K562 (cell line): ENCODE measurements around the gene DGKZ. TPM values are rescaled to one million over a fixed set of nuclear protein-coding genes. Genes with fewer than 3 reads are reported as not detected.

Source experiments
- BDP1 ChIP-seq: IDR thresholded peaks from 3 replicates; pipeline ENCODE4 v1.6.1; 2011; ENCODE audit not compliant: insufficient read length, insufficient read depth
- CCAR2 ChIP-seq: fragments of 200-400 bp; formaldehyde crosslinking; IDR thresholded peaks from 2 replicates; pipeline ENCODE4 v1.6.1; 2017; ENCODE audit warnings: mild to moderate bottlenecking, low read depth, low read length
- CHAMP1 ChIP-seq: fragments of 450-650 bp; IDR thresholded peaks from 2 replicates; pipeline ENCODE4 v1.6.1; 2016; ENCODE audit warnings: mild to moderate bottlenecking
- COPS2 ChIP-seq: fragments of 450-650 bp; conservative IDR thresholded peaks from 2 replicates; pipeline ENCODE4 v1.6.1; 2016; ENCODE audit warnings: mild to moderate bottlenecking, moderate library complexity
- CTBP1 ChIP-seq: fragments of 450-650 bp; IDR thresholded peaks from 2 replicates; pipeline ENCODE4 v1.6.1; 2016; ENCODE audit warnings: borderline replicate concordance
- ELF2 ChIP-seq: fragments of 250-450 bp; sonication (Bioruptor Pico); IDR thresholded peaks from 2 replicates; pipeline ENCODE4 v1.5.0; 2021; ENCODE audit warnings: mild to moderate bottlenecking
- ETV1 ChIP-seq: fragments of 450-650 bp; conservative IDR thresholded peaks from 2 replicates; pipeline ENCODE4 v1.6.1; 2016; ENCODE audit warnings: missing genetic modification characterization, control low read depth, low read depth, missing compliant biosample characterization
- HLTF ChIP-seq: fragments of 450-650 bp; IDR thresholded peaks from 2 replicates; pipeline ENCODE4 v1.6.1; 2016
- JUND ChIP-seq, 2 experiments: IDR thresholded peaks; 2 replicates in 1 of 2; 3 replicates in 1 of 2; pipeline ENCODE4 v1.6.1; 2011; ENCODE audit warnings: borderline replicate concordance in 2 of 2, low read depth in 2 of 2, low read length in 2 of 2, improper control_type of control experiment in 1 of 2, missing biosample characterization in 1 of 2, missing genetic modification characterization in 1 of 2, missing genetic modification reagents in 1 of 2
- MBD2 ChIP-seq: sonication (generic); IDR thresholded peaks from 2 replicates; pipeline ENCODE4 v1.6.1; 2016; ENCODE audit warnings: low read depth, borderline replicate concordance
- NCOA1 ChIP-seq: fragments of 450-650 bp; IDR thresholded peaks from 2 replicates; pipeline ENCODE4 v1.6.1; 2016; ENCODE audit warnings: low read depth
- PHB2 ChIP-seq: fragments of 450-650 bp; IDR thresholded peaks from 2 replicates; pipeline ENCODE4 v1.6.1; 2017; ENCODE audit warnings: low read depth
- PRMT5 ChIP-seq: sonication (generic); formaldehyde crosslinking; IDR thresholded peaks from 2 replicates; pipeline ENCODE4 v1.5.0; 2020; ENCODE audit warnings: missing genetic modification reagents
- PTRF ChIP-seq: fragments of 450-650 bp; IDR thresholded peaks from 2 replicates; pipeline ENCODE4 v1.6.1; 2016; ENCODE audit warnings: mild to moderate bottlenecking, missing genetic modification characterization, missing compliant biosample characterization
- SMAD3 ChIP-seq: fragments of 450-650 bp; formaldehyde crosslinking; conservative IDR thresholded peaks from 2 replicates; pipeline ENCODE4 v1.4.0; 2020; ENCODE audit warnings: mild to moderate bottlenecking
- SNRNP70 ChIP-seq: fragments of 200-400 bp; formaldehyde crosslinking; optimal IDR thresholded peaks from 2 replicates; pipeline ENCODE3; 2017; ENCODE audit warnings: low read depth, low read length
- SUPT5H ChIP-seq: fragments of 450-650 bp; IDR thresholded peaks from 2 replicates; pipeline ENCODE4 v1.6.1; 2016
- TOE1 ChIP-seq, 2 experiments: fragments of 450-650 bp in 1 of 2; sonication (generic) in 1 of 2; formaldehyde crosslinking in 1 of 2; IDR thresholded peaks; 2 replicates each; pipeline versions ENCODE4 v1.7.1 to v1.8.0; 2016 to 2022; ENCODE audit warnings: borderline replicate concordance in 2 of 2, mild to moderate bottlenecking in 2 of 2, antibody characterized with exemption in 1 of 2, inconsistent platforms in 1 of 2, low read depth in 1 of 2, missing genetic modification reagents in 1 of 2, moderate library complexity in 1 of 2
- USF1 ChIP-seq: sonication (generic); formaldehyde crosslinking; IDR thresholded peaks from 2 replicates; pipeline ENCODE4 v1.9.0; 2022; ENCODE audit warnings: mild to moderate bottlenecking, missing genetic modification reagents
- YBX1 ChIP-seq: fragments of 450-650 bp; IDR thresholded peaks from 2 replicates; pipeline ENCODE4 v1.7.1; 2016; ENCODE audit warnings: mild to moderate bottlenecking
- ZBTB26 ChIP-seq: fragments of 450-650 bp; formaldehyde crosslinking; IDR thresholded peaks from 2 replicates; pipeline ENCODE4 v1.4.0; 2022; ENCODE audit warnings: missing genetic modification characterization
- ZEB2 ChIP-seq: fragments of 450-650 bp; IDR thresholded peaks from 2 replicates; pipeline ENCODE4 v1.6.1; 2016
- ZNF695 ChIP-seq: fragments of 450-650 bp; formaldehyde crosslinking; IDR thresholded peaks from 2 replicates; pipeline ENCODE4 v1.4.0; 2020; ENCODE audit warnings: mild to moderate bottlenecking, moderate library complexity
- polyA plus RNA-seq, 8 experiments: library from polyadenylated mRNA; depleted of rRNA in 4 of 8; stranded (reverse) in 5 of 8; unstranded in 3 of 8; fragments of >200 nt; fragmentation: Nextera tagmentation in 2 of 8; fragmentation: Illumina TruSeq in 1 of 8; extraction: Ambion mirVana in 2 of 8; extraction: Trizol in 1 of 8; gene quantifications; 2 replicates each; pipeline versions ENCODE4 v1.2.1 to v1.2.3, GENCODE V29; 2011 to 2014; ENCODE audit warnings: inconsistent platforms in 1 of 8, missing spikeins in 1 of 8
- total RNA-seq, 7 experiments: library from RNA; depleted of rRNA in 6 of 7; stranded (reverse); fragments of >200 nt in 6 of 7; fragmentation: Illumina TruSeq in 2 of 7; extraction: Trizol in 2 of 7; gene quantifications; 2 replicates each; pipeline versions ENCODE4 v1.2.1 to v1.2.3, GENCODE V29; 2011 to 2021; ENCODE audit warnings: low replicate concordance in 1 of 7

Gene DGKZ
- total and polyA plus RNA-seq, 9 of the 15 experiments (the other 6 are each of a cell fraction or from before 2014, with no cell fraction given): 0.51 to 100 (median 44.2) TPM

GRCh38 chr11:46352063-46352841, 5.0 kb downstream of the DGKZ start (continued):
- no peak for TF ChIP-seq BDP1
- no peak for TF ChIP-seq COPS2
- TF ChIP-seq MBD2: no peak
- TF ChIP-seq ZNF695: no peak
- no peak for TF ChIP-seq ETV1 (tag)
- no peak for TF ChIP-seq CHAMP1
- no peak for TF ChIP-seq HLTF
- TF ChIP-seq SUPT5H: no peak
- no peak for TF ChIP-seq ZBTB26 (CRISPR knock-in tag)
- no peak for TF ChIP-seq CCAR2
- TF ChIP-seq SNRNP70: no peak
- TF ChIP-seq PHB2: no peak
- no peak for TF ChIP-seq YBX1
- no peak for TF ChIP-seq PTRF
- TF ChIP-seq NCOA1: no peak
- peak; percentile 62; the same call in 1 of the 2 replicates for TF ChIP-seq CTBP1
- no peak for TF ChIP-seq SMAD3 (CRISPR knock-in tag)
- TF ChIP-seq PRMT5: no peak
- peak; percentile 50; the same call in 1 of the 2 replicates for TF ChIP-seq JUND (IDR thresholded peaks at IDR 0.05; ENCODE audit: borderline replicate concordance, low read depth, low read length)
- no peak; the same call in 2 of the 3 replicates for TF ChIP-seq JUND (tag; IDR thresholded peaks at IDR 0.05; ENCODE audit: borderline replicate concordance, low read depth, low read length)
- peak; percentile 36; the same call in 1 of the 2 replicates for TF ChIP-seq USF1
- peak; percentile 61; the same call in 1 of the 2 replicates for TF ChIP-seq ZEB2
- no peak for TF ChIP-seq TOE1 (IDR thresholded peaks at IDR 0.05; ENCODE audit: borderline replicate concordance)
- no peak for TF ChIP-seq TOE1 (CRISPR knock-in tag; IDR thresholded peaks at IDR 0.05; ENCODE audit: borderline replicate concordance, low read depth)
- TF ChIP-seq ELF2 (CRISPR knock-in tag): no peak
